Astrocyte (in vitro differentiated cells and primary cell): Measurements from ENCODE around the gene SCAPER. TPM values are rescaled to one million over a fixed set of nuclear protein-coding genes. Genes with fewer than 3 reads are reported as not detected.

Source experiments
- DNase-seq: peaks from one replicate; pipeline ENCODE4 v3.0.0-alpha.2; 2010; ENCODE audit warnings: low read depth
- FAIRE-seq: peaks from 2 replicates; lab custom pipeline; 2011; peaks lifted over from hg19 to GRCh38; lab: Jason Lieb, UNC
- H2AFZ ChIP-seq: 2 replicates; pipeline ENCODE4 v1.6.0; 2012; ENCODE audit warnings: low read depth, low read length, inconsistent platforms
- H3K27ac ChIP-seq: 2 replicates; pipeline ENCODE4 v1.5.1; 2011; ENCODE audit warnings: low read depth, low read length, inconsistent platforms
- H3K27me3 ChIP-seq: 2 replicates; pipeline ENCODE4 v1.6.0; 2011; ENCODE audit warnings: low read length, inconsistent platforms; ENCODE audit not compliant: insufficient read depth
- H3K36me3 ChIP-seq: 2 replicates; pipeline ENCODE4 v1.5.1; 2011; ENCODE audit warnings: low read length, inconsistent platforms; ENCODE audit not compliant: insufficient read depth
- H3K4me1 ChIP-seq: 2 replicates; pipeline ENCODE4 v1.5.1; 2011; ENCODE audit warnings: low read length, inconsistent platforms; ENCODE audit not compliant: insufficient read depth
- H3K4me2 ChIP-seq: 2 replicates; pipeline ENCODE4 v1.6.0; 2012; ENCODE audit warnings: low read length, inconsistent platforms
- H3K4me3 ChIP-seq: 2 replicates; pipeline ENCODE4 v1.5.1; 2011; ENCODE audit warnings: low read depth, mild to moderate bottlenecking, low read length, inconsistent platforms; ENCODE audit not compliant: insufficient read depth
- H3K79me2 ChIP-seq: 2 replicates; pipeline ENCODE4 v1.6.0; 2012; ENCODE audit warnings: mild to moderate bottlenecking, low read length, inconsistent platforms; ENCODE audit not compliant: insufficient read depth
- H3K9ac ChIP-seq: 2 replicates; pipeline ENCODE4 v1.6.0; 2012; ENCODE audit warnings: mild to moderate bottlenecking, low read length, inconsistent platforms
- H3K9me3 ChIP-seq: 2 replicates; pipeline ENCODE4 v1.5.1; 2012; ENCODE audit warnings: low read depth, mild to moderate bottlenecking, low read length, inconsistent platforms; ENCODE audit not compliant: insufficient read depth
- H4K20me1 ChIP-seq: 2 replicates; pipeline ENCODE4 v1.6.0; 2012; ENCODE audit warnings: low read length, inconsistent platforms; ENCODE audit not compliant: insufficient read depth
- H3K27ac Mint-ChIP-seq: one replicate; pipeline ENCODE4 v1.8.0; 2021; ENCODE audit warnings: mild to moderate bottlenecking, mixed read lengths; ENCODE audit not compliant: unreplicated experiment
- H3K27me3 Mint-ChIP-seq: one replicate; pipeline ENCODE4 v1.8.0; 2021; ENCODE audit warnings: low read depth, mixed read lengths; ENCODE audit not compliant: unreplicated experiment
- H3K36me3 Mint-ChIP-seq: one replicate; pipeline ENCODE4 v1.8.0; 2021; ENCODE audit warnings: low read depth, mixed read lengths; ENCODE audit not compliant: unreplicated experiment
- H3K4me1 Mint-ChIP-seq: one replicate; pipeline ENCODE4 v1.8.0; 2021; ENCODE audit warnings: low read depth, mixed read lengths; ENCODE audit not compliant: unreplicated experiment
- H3K4me3 Mint-ChIP-seq: one replicate; pipeline ENCODE4 v1.8.0; 2021; ENCODE audit warnings: mild to moderate bottlenecking, moderate library complexity, mixed read lengths; ENCODE audit not compliant: unreplicated experiment
- H3K9me3 Mint-ChIP-seq: one replicate; pipeline ENCODE4 v1.8.0; 2021; ENCODE audit warnings: mild to moderate bottlenecking, mixed read lengths; ENCODE audit not compliant: unreplicated experiment
- CTCF ChIP-seq: IDR thresholded peaks from 2 replicates; pipeline ENCODE4 v1.5.1; 2011; ENCODE audit warnings: low read depth, mild to moderate bottlenecking, inconsistent platforms, low read length, moderate library complexity; ENCODE audit not compliant: insufficient read depth
- EZH2 ChIP-seq: IDR thresholded peaks from 2 replicates; pipeline ENCODE4 v1.6.1; 2012; ENCODE audit warnings: mild to moderate bottlenecking, low read length, inconsistent platforms; ENCODE audit not compliant: insufficient read depth
- total RNA-seq: library from RNA; stranded (reverse); gene quantifications from 2 replicates; pipeline ENCODE4 v1.2.1, GENCODE V29; 2021

SCAPER gene
- total RNA-seq, 1 donor from 2014 or later = 8.6 TPM

GRCh38 chr15:76664895-76665294 lies 240.2 kb downstream of the SCAPER start:
- TF ChIP-seq CTCF = no peak
- no peak for TF ChIP-seq EZH2
- FAIRE-seq (no peak), DNase-seq (no peak)
- Histone ChIP-seq H3K4me2 (no peak overlapping the region), H3K27me3 (no peaks in the 10 kb centered on the region), H3K79me2 (no peaks in the 10 kb centered on the region), H3K9me3 (no peaks in the 10 kb centered on the region), H3K36me3 (no peaks in the 10 kb centered on the region), H3K4me3 (no peak overlapping the region), H3K4me1 (no peaks in the 10 kb centered on the region), H3K9ac (no peak overlapping the region), H2AFZ (no peak overlapping the region), H4K20me1 (no peaks in the 10 kb centered on the region), H3K27ac (no peak overlapping the region)
- Mint-ChIP-seq H3K36me3 (no peaks in the 10 kb centered on the region), H3K9me3 (peaks cover 3% of the 10 kb centered on the region), H3K27ac (no peak overlapping the region), H3K4me1 (no peaks in the 10 kb centered on the region), H3K27me3 (no peaks in the 10 kb centered on the region), H3K4me3 (no peak overlapping the region)

- Histone ChIP-seq H3K27ac (no peak overlapping the region), H3K4me2 (no peak overlapping the region), H2AFZ (no peak overlapping the region), H3K9ac (no peak overlapping the region), H3K4me3 (no peak overlapping the region), H3K9me3 (no peaks in the 10 kb centered on the region), H4K20me1 (no peaks in the 10 kb centered on the region), H3K36me3 (no peaks in the 10 kb centered on the region), H3K79me2 (no peaks in the 10 kb centered on the region), H3K27me3 (no peaks in the 10 kb centered on the region), H3K4me1 (no peaks in the 10 kb centered on the region)
- no peak for FAIRE-seq
- Mint-ChIP-seq H3K36me3 (no peaks in the 10 kb centered on the region), H3K27me3 (no peaks in the 10 kb centered on the region), H3K9me3 (peaks cover 3% of the 10 kb centered on the region), H3K4me3 (no peak overlapping the region), H3K27ac (no peak overlapping the region), H3K4me1 (no peaks in the 10 kb centered on the region)
- TF ChIP-seq EZH2 = no peak
- TF ChIP-seq CTCF = no peak
- DNase-seq = no peak
Measured at GRCh38 chr15:76664411-76664810, 240.7 kb downstream of the SCAPER start.

- no peaks in the 10 kb centered on the region for H4K20me1 ChIP-seq
- TF ChIP-seq EZH2 (no peak), CTCF (no peak)
- DNase-seq (no peak), FAIRE-seq (no peak)
- H2AFZ ChIP-seq = no peak overlapping the region
- H3K4me3 ChIP-seq = no peak overlapping the region
- H3K4me3 Mint-ChIP-seq = no peak overlapping the region
- H3K27me3 Mint-ChIP-seq = no peaks in the 10 kb centered on the region
- H3K9ac ChIP-seq = no peak overlapping the region
- no peaks in the 10 kb centered on the region for H3K36me3 Mint-ChIP-seq
- H3K4me1 ChIP-seq = no peaks in the 10 kb centered on the region
- H3K4me1 Mint-ChIP-seq = no peaks in the 10 kb centered on the region
- no peak overlapping the region for H3K4me2 ChIP-seq
- no peaks in the 10 kb centered on the region for H3K36me3 ChIP-seq
- no peaks in the 10 kb centered on the region for H3K9me3 ChIP-seq
- H3K9me3 Mint-ChIP-seq = peaks cover 3% of the 10 kb centered on the region
- no peak overlapping the region for H3K27ac Mint-ChIP-seq
- H3K27ac ChIP-seq = no peak overlapping the region
- H3K27me3 ChIP-seq = no peaks in the 10 kb centered on the region
- no peaks in the 10 kb centered on the region for H3K79me2 ChIP-seq
Measured at GRCh38 chr15:76663529-76663928, 241.6 kb downstream of the SCAPER start.
